ENCODE data around the gene PTPRT.

The PTPRT gene

DNA sequence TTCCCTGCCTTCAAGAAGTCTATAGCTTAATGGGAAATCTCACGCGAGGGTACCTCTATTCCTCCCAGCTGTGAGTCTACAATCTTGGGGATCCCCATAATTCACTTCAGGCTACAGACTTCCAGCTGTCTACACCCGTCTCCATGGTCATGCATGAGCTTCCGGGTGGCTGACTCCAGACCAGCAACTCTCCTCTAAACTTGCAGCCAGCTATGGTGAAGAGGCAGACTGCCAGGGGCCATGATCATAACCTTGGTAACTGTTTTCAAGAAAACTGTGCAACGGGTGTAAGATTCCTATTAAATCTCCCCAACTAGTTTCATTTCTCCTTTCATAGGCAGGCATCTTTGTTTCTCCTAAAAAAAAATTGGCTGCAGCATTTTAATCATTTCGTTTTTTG is 1037.1 kb downstream of the PTPRT start:
- TF ChIP-seq CEBPB (IDR thresholded peaks at IDR 0.05) (no peak), FOXM1 (IDR thresholded peaks at IDR 0.05; ENCODE audit: borderline replicate concordance, low read depth) (no peak), TAF1 (IDR thresholded peaks at IDR 0.05; ENCODE audit: low read depth) (no peak), RAD21 (IDR thresholded peaks at IDR 0.05; ENCODE audit: low read depth) (no peak), TCF12 (IDR thresholded peaks at IDR 0.05; ENCODE audit: low read depth) (no peak), EP300 (IDR thresholded peaks at IDR 0.05; ENCODE audit: borderline replicate concordance) (no peak), EGR1 (IDR thresholded peaks at IDR 0.05) (no peak), TEAD4 (IDR thresholded peaks at IDR 0.05) (no peak), NFIC (IDR thresholded peaks at IDR 0.05) (no peak), YY1 (IDR thresholded peaks at IDR 0.05; ENCODE audit: low read depth) (no peak), ZBTB7A (IDR thresholded peaks at IDR 0.05; ENCODE audit: low read depth) (no peak), CREB1 (IDR thresholded peaks at IDR 0.05; ENCODE audit: low read depth) (no peak)
- TF ChIP-seq, protein P1, sequence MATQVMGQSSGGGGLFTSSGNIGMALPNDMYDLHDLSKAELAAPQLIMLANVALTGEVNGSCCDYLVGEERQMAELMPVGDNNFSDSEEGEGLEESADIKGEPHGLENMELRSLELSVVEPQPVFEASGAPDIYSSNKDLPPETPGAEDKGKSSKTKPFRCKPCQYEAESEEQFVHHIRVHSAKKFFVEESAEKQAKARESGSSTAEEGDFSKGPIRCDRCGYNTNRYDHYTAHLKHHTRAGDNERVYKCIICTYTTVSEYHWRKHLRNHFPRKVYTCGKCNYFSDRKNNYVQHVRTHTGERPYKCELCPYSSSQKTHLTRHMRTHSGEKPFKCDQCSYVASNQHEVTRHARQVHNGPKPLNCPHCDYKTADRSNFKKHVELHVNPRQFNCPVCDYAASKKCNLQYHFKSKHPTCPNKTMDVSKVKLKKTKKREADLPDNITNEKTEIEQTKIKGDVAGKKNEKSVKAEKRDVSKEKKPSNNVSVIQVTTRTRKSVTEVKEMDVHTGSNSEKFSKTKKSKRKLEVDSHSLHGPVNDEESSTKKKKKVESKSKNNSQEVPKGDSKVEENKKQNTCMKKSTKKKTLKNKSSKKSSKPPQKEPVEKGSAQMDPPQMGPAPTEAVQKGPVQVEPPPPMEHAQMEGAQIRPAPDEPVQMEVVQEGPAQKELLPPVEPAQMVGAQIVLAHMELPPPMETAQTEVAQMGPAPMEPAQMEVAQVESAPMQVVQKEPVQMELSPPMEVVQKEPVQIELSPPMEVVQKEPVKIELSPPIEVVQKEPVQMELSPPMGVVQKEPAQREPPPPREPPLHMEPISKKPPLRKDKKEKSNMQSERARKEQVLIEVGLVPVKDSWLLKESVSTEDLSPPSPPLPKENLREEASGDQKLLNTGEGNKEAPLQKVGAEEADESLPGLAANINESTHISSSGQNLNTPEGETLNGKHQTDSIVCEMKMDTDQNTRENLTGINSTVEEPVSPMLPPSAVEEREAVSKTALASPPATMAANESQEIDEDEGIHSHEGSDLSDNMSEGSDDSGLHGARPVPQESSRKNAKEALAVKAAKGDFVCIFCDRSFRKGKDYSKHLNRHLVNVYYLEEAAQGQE (IDR thresholded peaks at IDR 0.05; ENCODE audit: low read depth) = no peak
- TF ChIP-seq, protein P2, sequence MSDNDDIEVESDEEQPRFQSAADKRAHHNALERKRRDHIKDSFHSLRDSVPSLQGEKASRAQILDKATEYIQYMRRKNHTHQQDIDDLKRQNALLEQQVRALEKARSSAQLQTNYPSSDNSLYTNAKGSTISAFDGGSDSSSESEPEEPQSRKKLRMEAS (IDR thresholded peaks at IDR 0.05) = no peak
- TF ChIP-seq, protein P3, sequence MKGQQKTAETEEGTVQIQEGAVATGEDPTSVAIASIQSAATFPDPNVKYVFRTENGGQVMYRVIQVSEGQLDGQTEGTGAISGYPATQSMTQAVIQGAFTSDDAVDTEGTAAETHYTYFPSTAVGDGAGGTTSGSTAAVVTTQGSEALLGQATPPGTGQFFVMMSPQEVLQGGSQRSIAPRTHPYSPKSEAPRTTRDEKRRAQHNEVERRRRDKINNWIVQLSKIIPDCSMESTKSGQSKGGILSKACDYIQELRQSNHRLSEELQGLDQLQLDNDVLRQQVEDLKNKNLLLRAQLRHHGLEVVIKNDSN (IDR thresholded peaks at IDR 0.05) = no peak

DNA sequence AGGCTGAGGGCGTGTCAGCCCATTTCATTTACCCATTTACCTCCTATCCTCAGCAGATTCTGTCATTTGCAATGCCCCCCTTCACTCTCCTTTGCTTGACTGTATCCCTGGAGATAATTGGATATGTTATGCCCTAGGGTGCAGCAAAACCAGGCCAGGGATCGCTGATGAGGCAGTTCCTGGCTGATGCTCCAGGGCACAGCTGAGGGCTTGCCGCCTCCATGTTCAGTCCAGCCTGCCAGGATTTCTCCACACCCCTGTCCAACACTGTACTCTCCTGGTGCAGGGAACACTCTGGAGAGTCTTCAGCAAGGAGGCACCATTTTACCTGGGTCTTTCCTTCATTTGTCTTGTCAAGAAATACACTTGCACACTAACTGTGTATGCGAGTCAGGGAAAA is 1039.5 kb downstream of the PTPRT start:
- TF ChIP-seq EGR1 (IDR thresholded peaks at IDR 0.05) (no peak), RAD21 (IDR thresholded peaks at IDR 0.05; ENCODE audit: low read depth) (no peak), ZBTB7A (IDR thresholded peaks at IDR 0.05; ENCODE audit: low read depth) (no peak), TEAD4 (IDR thresholded peaks at IDR 0.05) (no peak)
- TF ChIP-seq, protein P3 (IDR thresholded peaks at IDR 0.05) = no peak
- TF ChIP-seq, protein P2 (IDR thresholded peaks at IDR 0.05) = no peak

DNA sequence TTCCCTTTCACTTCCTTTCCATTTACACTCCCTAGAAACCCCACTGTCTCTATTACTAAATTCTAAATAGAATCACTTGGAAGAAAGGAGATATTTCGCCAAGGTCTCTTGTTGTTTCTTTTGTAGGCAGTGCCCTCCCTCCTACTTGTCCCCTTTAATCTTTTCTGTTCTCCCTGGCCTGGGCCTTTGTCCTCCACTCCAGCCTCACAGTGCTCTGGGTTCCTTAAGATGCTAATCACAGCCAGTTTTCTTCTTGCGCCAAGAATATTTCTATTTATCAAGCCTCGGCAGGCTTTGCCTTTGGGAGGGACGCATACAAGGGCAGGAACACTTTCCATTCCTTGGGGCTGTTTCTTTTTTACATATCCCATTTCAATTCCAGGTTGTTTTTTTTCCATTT is 1051.0 kb downstream of the PTPRT start:
- no peak for TF ChIP-seq TEAD4 (IDR thresholded peaks at IDR 0.05)
- TF ChIP-seq CEBPB (IDR thresholded peaks at IDR 0.05) = no peak
- TF ChIP-seq YY1 (IDR thresholded peaks at IDR 0.05; ENCODE audit: low read depth) = no peak
- TF ChIP-seq, protein P2 (IDR thresholded peaks at IDR 0.05) = no peak
- no peak for TF ChIP-seq NFIC (IDR thresholded peaks at IDR 0.05)
- no peak for TF ChIP-seq TAF1 (IDR thresholded peaks at IDR 0.05; ENCODE audit: low read depth)
- no peak for TF ChIP-seq TCF12 (IDR thresholded peaks at IDR 0.05; ENCODE audit: low read depth)
- TF ChIP-seq, protein P3 (IDR thresholded peaks at IDR 0.05) = no peak
- no peak for TF ChIP-seq EP300 (IDR thresholded peaks at IDR 0.05; ENCODE audit: borderline replicate concordance)
- TF ChIP-seq ZBTB7A (IDR thresholded peaks at IDR 0.05; ENCODE audit: low read depth) = no peak
- no peak for TF ChIP-seq EGR1 (IDR thresholded peaks at IDR 0.05)
- TF ChIP-seq CREB1 (IDR thresholded peaks at IDR 0.05; ENCODE audit: low read depth) = no peak
- no peak for TF ChIP-seq FOXM1 (IDR thresholded peaks at IDR 0.05; ENCODE audit: borderline replicate concordance, low read depth)
- no peak for TF ChIP-seq RAD21 (IDR thresholded peaks at IDR 0.05; ENCODE audit: low read depth)
- TF ChIP-seq, protein P1 (IDR thresholded peaks at IDR 0.05; ENCODE audit: low read depth) = no peak

DNA sequence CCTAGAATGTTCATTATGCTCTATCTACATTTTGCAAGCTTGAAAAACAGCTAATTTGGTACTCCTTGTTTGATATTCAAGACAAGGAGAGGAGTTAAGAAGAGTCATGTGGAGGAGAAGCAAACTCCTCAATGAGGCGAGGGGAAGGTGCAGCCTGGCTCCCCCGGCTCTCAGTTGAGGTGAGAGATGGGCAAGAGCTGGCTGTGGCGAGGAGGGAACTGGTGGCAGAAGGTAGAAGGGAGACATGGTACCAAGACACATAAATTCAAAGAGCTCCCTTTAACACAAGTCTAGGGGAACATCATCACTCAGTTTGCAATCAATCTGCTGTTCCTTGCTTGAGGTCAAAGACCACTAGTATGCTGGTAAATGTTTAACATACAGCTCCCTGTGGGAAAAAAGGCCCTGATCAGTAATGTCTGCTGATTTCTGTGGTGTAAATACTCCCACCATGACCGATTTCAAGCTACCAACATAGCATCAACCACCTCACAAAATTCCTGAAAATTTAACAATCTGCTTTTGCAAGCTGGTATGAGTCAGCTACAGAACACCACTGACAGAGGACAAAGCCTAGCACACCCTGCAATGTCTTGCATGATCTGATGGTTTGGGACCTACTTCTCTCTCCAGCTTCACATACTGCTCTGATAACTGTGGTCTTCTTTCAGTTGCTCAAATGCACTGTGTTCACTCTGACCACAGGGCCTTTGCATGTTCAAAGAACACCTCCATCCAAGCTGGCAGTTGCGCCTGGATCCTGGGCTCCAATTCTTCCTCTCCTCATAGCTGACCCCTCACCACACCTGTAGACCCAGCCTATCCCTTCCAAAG is 1055.2 kb downstream of the PTPRT start:
- TF ChIP-seq TAF1 (IDR thresholded peaks at IDR 0.05; ENCODE audit: low read depth) (no peak), FOXM1 (IDR thresholded peaks at IDR 0.05; ENCODE audit: borderline replicate concordance, low read depth) (no peak), TEAD4 (IDR thresholded peaks at IDR 0.05) (no peak), TCF12 (IDR thresholded peaks at IDR 0.05; ENCODE audit: low read depth) (no peak), RAD21 (IDR thresholded peaks at IDR 0.05; ENCODE audit: low read depth) (no peak), EGR1 (IDR thresholded peaks at IDR 0.05) (no peak), ZBTB7A (IDR thresholded peaks at IDR 0.05; ENCODE audit: low read depth) (no peak), CEBPB (IDR thresholded peaks at IDR 0.05) (no peak), NFIC (IDR thresholded peaks at IDR 0.05) (no peak), YY1 (IDR thresholded peaks at IDR 0.05; ENCODE audit: low read depth) (no peak), CREB1 (IDR thresholded peaks at IDR 0.05; ENCODE audit: low read depth) (no peak), EP300 (IDR thresholded peaks at IDR 0.05; ENCODE audit: borderline replicate concordance) (no peak)
- TF ChIP-seq, protein P2 (IDR thresholded peaks at IDR 0.05) = no peak
- TF ChIP-seq, protein P1 (IDR thresholded peaks at IDR 0.05; ENCODE audit: low read depth) = no peak
- TF ChIP-seq, protein P3 (IDR thresholded peaks at IDR 0.05) = no peak

Measured in Ishikawa (cell line).